ENCODE measurements around the gene SIL1. TPM values are rescaled to one million over a fixed set of nuclear protein-coding genes. Genes with fewer than 3 reads are reported as not detected.

SIL1 gene
- total and polyA plus RNA-seq, 2 of the 8 experiments (the other 6 are each of a cell fraction or from before 2014, with no cell fraction given) = 8.3 to 12.8 TPM

GRCh38 chr5:138942861-138943260 is 255.3 kb downstream of the SIL1 start:
- H3K9me3 ChIP-seq (ENCODE audit: insufficient read depth in 2 of 2, low read depth in 1 of 2, low read length in 1 of 2) = no peaks in the 10 kb centered on the region
- CTCF ChIA-PET (ENCODE audit: partially characterized antibody) = interaction anchor here (0.6 to 2.2 kb wide), 8 partner anchors 10 to 117 kb away, joined by 3 to 10 read pairs (median 3); no protein-coding TSS in a partner anchor
- no peak overlapping the region for H3K27ac ChIP-seq (ENCODE audit: low read depth, low read length)

More at GRCh38 chr5:138942861-138943260, 255.3 kb downstream of the SIL1 start:
- Histone ChIP-seq H4K91ac (replicated peaks; ENCODE audit: insufficient read length, low read length) (no peak overlapping the region), H3K14ac (ENCODE audit: insufficient read length) (no peak overlapping the region), H3K23ac (ENCODE audit: insufficient read length) (no peak overlapping the region), H3K4me2 (ENCODE audit: insufficient read depth in 1 of 2, low read depth in 2 of 2, low read length in 2 of 2) (no peak overlapping the region), H3K36me3 (ENCODE audit: control insufficient read depth in 2 of 4, insufficient read depth in 4 of 4, low read length in 3 of 4) (no peaks in the 10 kb centered on the region), H3K4me1 (replicated peaks in 1 of 4; ENCODE audit: control insufficient read depth in 3 of 4, insufficient read depth in 4 of 4, low read length in 3 of 4) (peaks cover 0 to 22% (median 12%) of the 10 kb centered on the region in 4 experiments; a peak in 6 of 7 replicates), H3K27me3 (replicated peaks in 1 of 4; ENCODE audit: control insufficient read depth in 3 of 4, extremely low read depth in 1 of 4, insufficient read depth in 3 of 4, low read length in 3 of 4) (no peaks in the 10 kb centered on the region), H3K4ac (replicated peaks; ENCODE audit: insufficient read length, low read depth, low read length) (no peak overlapping the region), H3K18ac (ENCODE audit: extremely low read depth, low read length) (no peak overlapping the region), H2BK5ac (ENCODE audit: low read depth, low read length) (no peak overlapping the region), H2BK120ac (replicated peaks; ENCODE audit: low read depth, low read length) (no peak overlapping the region), H3K9ac (replicated peaks in 1 of 4; ENCODE audit: extremely low read depth in 1 of 4, low read depth in 3 of 4, low read length in 3 of 4) (no peak overlapping the region), H4K8ac (ENCODE audit: extremely low read depth, insufficient read depth, low read length) (no peak overlapping the region), H2AK5ac (ENCODE audit: low read depth, low read length) (no peak overlapping the region), H2AFZ (ENCODE audit: low read length) (no peak overlapping the region), H3K79me2 (ENCODE audit: control insufficient read depth in 1 of 2, insufficient read depth in 2 of 2, low read length in 2 of 2) (no peaks in the 10 kb centered on the region), H3K56ac (replicated peaks; ENCODE audit: insufficient read length, low read depth, low read length) (no peak overlapping the region), H3K23me2 (ENCODE audit: low read depth, low read length) (no peaks in the 10 kb centered on the region), H2BK15ac (ENCODE audit: low read length) (no peak overlapping the region), H4K5ac (ENCODE audit: insufficient read length, low read depth, low read length) (no peak overlapping the region), H4K20me1 (replicated peaks in 1 of 2; ENCODE audit: control insufficient read depth in 1 of 2, insufficient read depth in 2 of 2, low read length in 2 of 2) (peaks cover 0 to 3% of the 10 kb centered on the region in 2 experiments), H2BK12ac (ENCODE audit: low read depth, low read length) (no peak overlapping the region), H3K4me3 (ENCODE audit: extremely low read depth in 1 of 4, insufficient read depth in 2 of 4, low read depth in 3 of 4, low read length in 4 of 4) (no peak overlapping the region), H3K79me1 (ENCODE audit: low read depth, low read length) (no peaks in the 10 kb centered on the region), H2BK20ac (ENCODE audit: low read length) (no peak overlapping the region)
- DNase-seq (ENCODE audit: low read depth in 1 of 2, low spot score in 2 of 2) = no peak
- POLR2A ChIA-PET (ENCODE audit: partially characterized antibody) = no interaction called here
- 81% methylated on average over 3 of the region's 3 CpGs; no CpG with 5 or more reads in 1 of the 2 experiments for whole genome bisulfite sequencing, 2 experiments (ENCODE audit: extremely low coverage in 1 of 2, insufficient coverage in 1 of 2, insufficient read length in 1 of 2, insufficient replicate concordance in 2 of 2, low coverage in 1 of 2, low lambda C conversion rate in 2 of 2, missing lambda C conversion rate in 1 of 2)
- no peak for FAIRE-seq
- TF ChIP-seq EZH2 (IDR thresholded peaks at IDR 0.05; ENCODE audit: low read depth, low read length, severe bottlenecking) = no peak
- peak in 1 of 2 experiments; percentile 32; a peak in 2 of 4 replicates for TF ChIP-seq RAD21 (IDR thresholded peaks at IDR 0.05 in 1 of 2, conservative IDR thresholded peaks at IDR 0.05 in 1 of 2; ENCODE audit: low read depth in 2 of 2, low read length in 2 of 2)
